ENCODE data around the gene MED10.
A peak's percentile ranks its signal among the peaks of the same experiment; 100 is the strongest.

Gene MED10

GRCh38 chr5:6387970-6388369, 9.6 kb upstream of the MED10 start:
- no peak for DNase-seq (ENCODE audit: low spot score)

GRCh38 chr5:6386271-6386670, 7.9 kb upstream of the MED10 start:
- H3K27ac ChIP-seq: no peak overlapping the region
- no peak for DNase-seq (ENCODE audit: low spot score)
- TF ChIP-seq CTCF (IDR thresholded peaks at IDR 0.05): no peak
- H3K4me3 ChIP-seq: no peak overlapping the region

More at GRCh38 chr5:6387970-6388369, 9.6 kb upstream of the MED10 start:
- Histone ChIP-seq H3K4me3 (no peak overlapping the region), H3K27ac (no peak overlapping the region)
- TF ChIP-seq CTCF (IDR thresholded peaks at IDR 0.05): no peak

GRCh38 chr5:6384856-6385255, 6.5 kb upstream of the MED10 start:
- Histone ChIP-seq H3K4me3 (no peak overlapping the region), H3K27ac (no peak overlapping the region)
- no peak for DNase-seq (ENCODE audit: low spot score)
- TF ChIP-seq CTCF (IDR thresholded peaks at IDR 0.05): no peak

- Histone ChIP-seq H3K4me3 (no peak overlapping the region), H3K27ac (no peak overlapping the region)
- no peak for TF ChIP-seq CTCF (IDR thresholded peaks at IDR 0.05)
- DNase-seq (ENCODE audit: low spot score): no peak
Measured at GRCh38 chr5:6383376-6383775, 5.0 kb upstream of the MED10 start.

GRCh38 chr5:6379246-6379645, 899 bp upstream of the MED10 start:
- peak; percentile 54 for DNase-seq (ENCODE audit: low spot score)
- Histone ChIP-seq H3K4me3 (peak overlapping the region; percentile 97), H3K27ac (no peak overlapping the region)
- no peak for TF ChIP-seq CTCF (IDR thresholded peaks at IDR 0.05)

- no peak for DNase-seq (ENCODE audit: low spot score)
- TF ChIP-seq CTCF (IDR thresholded peaks at IDR 0.05): no peak
- Histone ChIP-seq H3K27ac (peak overlapping the region in 1 of 2 donors; percentile 93), H3K4me3 (peak overlapping the region; percentile 97)
Measured at GRCh38 chr5:6378766-6379103, 388 bp upstream of the MED10 start.

GRCh38 chr5:6377582-6377904, 804 bp downstream of the MED10 start:
- peak; percentile 19 for DNase-seq (ENCODE audit: low spot score)
- TF ChIP-seq CTCF (IDR thresholded peaks at IDR 0.05): no peak

More at GRCh38 chr5:6377582-6377904, 804 bp downstream of the MED10 start:
- Histone ChIP-seq H3K27ac (peak overlapping the region; percentile 84 to 93), H3K4me3 (peak overlapping the region; percentile 97)
